Ishikawa (cell line): ENCODE data around the gene MYO1E.

Experiments used
- CEBPB ChIP-seq: IDR thresholded peaks from 2 replicates; pipeline ENCODE4 v1.6.1; 2012
- CREB1 ChIP-seq: IDR thresholded peaks from 2 replicates; pipeline ENCODE4 v1.6.1; 2012; ENCODE audit warnings: low read depth
- EGR1 ChIP-seq: IDR thresholded peaks from 2 replicates; pipeline ENCODE4 v1.6.1; 2012
- EP300 ChIP-seq: IDR thresholded peaks from 2 replicates; pipeline ENCODE4 v1.6.1; 2012; ENCODE audit warnings: borderline replicate concordance
- FOXM1 ChIP-seq: IDR thresholded peaks from 2 replicates; pipeline ENCODE4 v1.6.1; 2012; ENCODE audit warnings: low read depth, borderline replicate concordance
- NFIC ChIP-seq: IDR thresholded peaks from 2 replicates; pipeline ENCODE4 v1.6.1; 2012
- RAD21 ChIP-seq: IDR thresholded peaks from 2 replicates; pipeline ENCODE4 v1.6.1; 2012; ENCODE audit warnings: low read depth
- TAF1 ChIP-seq: IDR thresholded peaks from 2 replicates; pipeline ENCODE4 v1.6.1; 2012; ENCODE audit warnings: low read depth, mild to moderate bottlenecking
- TCF12 ChIP-seq: IDR thresholded peaks from 2 replicates; pipeline ENCODE4 v1.6.1; 2012; ENCODE audit warnings: low read depth
- TEAD4 ChIP-seq: IDR thresholded peaks from 2 replicates; pipeline ENCODE4 v1.6.1; 2012
- YY1 ChIP-seq: IDR thresholded peaks from 2 replicates; pipeline ENCODE4 v1.6.1; 2012; ENCODE audit warnings: low read depth
- ZBTB7A ChIP-seq: IDR thresholded peaks from 2 replicates; pipeline ENCODE4 v1.6.1; 2012; ENCODE audit warnings: low read depth
- TF ChIP-seq, protein P1 (sequence below): IDR thresholded peaks from 2 replicates; pipeline ENCODE4 v1.6.1; 2012; ENCODE audit warnings: low read depth, mild to moderate bottlenecking
- TF ChIP-seq, protein P2 (sequence below): IDR thresholded peaks from 2 replicates; pipeline ENCODE4 v1.6.1; 2012
- TF ChIP-seq, protein P3 (sequence below): IDR thresholded peaks from 2 replicates; pipeline ENCODE4 v1.6.1; 2012

The MYO1E gene

GRCh38 chr15:59367022-59367451 is 5.6 kb downstream of the MYO1E start:
- no peak for TF ChIP-seq TAF1
- no peak for TF ChIP-seq FOXM1
- no peak for TF ChIP-seq NFIC
- TF ChIP-seq, protein P1, sequence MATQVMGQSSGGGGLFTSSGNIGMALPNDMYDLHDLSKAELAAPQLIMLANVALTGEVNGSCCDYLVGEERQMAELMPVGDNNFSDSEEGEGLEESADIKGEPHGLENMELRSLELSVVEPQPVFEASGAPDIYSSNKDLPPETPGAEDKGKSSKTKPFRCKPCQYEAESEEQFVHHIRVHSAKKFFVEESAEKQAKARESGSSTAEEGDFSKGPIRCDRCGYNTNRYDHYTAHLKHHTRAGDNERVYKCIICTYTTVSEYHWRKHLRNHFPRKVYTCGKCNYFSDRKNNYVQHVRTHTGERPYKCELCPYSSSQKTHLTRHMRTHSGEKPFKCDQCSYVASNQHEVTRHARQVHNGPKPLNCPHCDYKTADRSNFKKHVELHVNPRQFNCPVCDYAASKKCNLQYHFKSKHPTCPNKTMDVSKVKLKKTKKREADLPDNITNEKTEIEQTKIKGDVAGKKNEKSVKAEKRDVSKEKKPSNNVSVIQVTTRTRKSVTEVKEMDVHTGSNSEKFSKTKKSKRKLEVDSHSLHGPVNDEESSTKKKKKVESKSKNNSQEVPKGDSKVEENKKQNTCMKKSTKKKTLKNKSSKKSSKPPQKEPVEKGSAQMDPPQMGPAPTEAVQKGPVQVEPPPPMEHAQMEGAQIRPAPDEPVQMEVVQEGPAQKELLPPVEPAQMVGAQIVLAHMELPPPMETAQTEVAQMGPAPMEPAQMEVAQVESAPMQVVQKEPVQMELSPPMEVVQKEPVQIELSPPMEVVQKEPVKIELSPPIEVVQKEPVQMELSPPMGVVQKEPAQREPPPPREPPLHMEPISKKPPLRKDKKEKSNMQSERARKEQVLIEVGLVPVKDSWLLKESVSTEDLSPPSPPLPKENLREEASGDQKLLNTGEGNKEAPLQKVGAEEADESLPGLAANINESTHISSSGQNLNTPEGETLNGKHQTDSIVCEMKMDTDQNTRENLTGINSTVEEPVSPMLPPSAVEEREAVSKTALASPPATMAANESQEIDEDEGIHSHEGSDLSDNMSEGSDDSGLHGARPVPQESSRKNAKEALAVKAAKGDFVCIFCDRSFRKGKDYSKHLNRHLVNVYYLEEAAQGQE: no peak
- TF ChIP-seq EGR1: no peak
- TF ChIP-seq RAD21: no peak
- TF ChIP-seq EP300: no peak
- no peak for TF ChIP-seq TEAD4
- TF ChIP-seq, protein P2, sequence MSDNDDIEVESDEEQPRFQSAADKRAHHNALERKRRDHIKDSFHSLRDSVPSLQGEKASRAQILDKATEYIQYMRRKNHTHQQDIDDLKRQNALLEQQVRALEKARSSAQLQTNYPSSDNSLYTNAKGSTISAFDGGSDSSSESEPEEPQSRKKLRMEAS: no peak
- no peak for TF ChIP-seq CEBPB
- TF ChIP-seq ZBTB7A: no peak
- no peak for TF ChIP-seq CREB1
- no peak for TF ChIP-seq TCF12
- TF ChIP-seq YY1: no peak
- TF ChIP-seq, protein P3, sequence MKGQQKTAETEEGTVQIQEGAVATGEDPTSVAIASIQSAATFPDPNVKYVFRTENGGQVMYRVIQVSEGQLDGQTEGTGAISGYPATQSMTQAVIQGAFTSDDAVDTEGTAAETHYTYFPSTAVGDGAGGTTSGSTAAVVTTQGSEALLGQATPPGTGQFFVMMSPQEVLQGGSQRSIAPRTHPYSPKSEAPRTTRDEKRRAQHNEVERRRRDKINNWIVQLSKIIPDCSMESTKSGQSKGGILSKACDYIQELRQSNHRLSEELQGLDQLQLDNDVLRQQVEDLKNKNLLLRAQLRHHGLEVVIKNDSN: no peak

- TF ChIP-seq CEBPB (no peak), ZBTB7A (no peak), YY1 (no peak), FOXM1 (no peak), NFIC (no peak), RAD21 (no peak), TCF12 (no peak), TAF1 (no peak), EP300 (no peak), EGR1 (no peak), TEAD4 (no peak), CREB1 (no peak)
- TF ChIP-seq, protein P3: no peak
- TF ChIP-seq, protein P2: no peak
- TF ChIP-seq, protein P1: no peak
Observed at GRCh38 chr15:59366333-59367021, 6.2 kb downstream of the MYO1E start.

DNA sequence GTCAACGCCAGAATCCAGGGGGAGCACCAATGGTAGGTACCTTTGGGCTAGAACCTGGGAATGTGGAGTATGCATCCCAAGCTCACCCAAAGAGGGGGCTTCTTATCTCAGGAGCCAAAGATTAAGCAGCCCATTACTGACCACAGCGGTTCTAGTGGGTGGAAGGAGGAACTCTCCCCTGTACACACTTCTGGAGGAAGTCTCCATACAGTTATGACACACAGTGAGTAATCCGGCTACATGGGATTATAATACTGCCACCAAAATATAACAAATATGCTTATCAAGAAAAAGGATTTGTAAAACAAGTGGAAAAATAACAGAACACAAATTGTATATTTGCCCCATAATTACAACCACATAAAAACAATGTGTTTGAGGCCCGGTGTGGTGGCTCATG is 8.4 kb downstream of the MYO1E start:
- TF ChIP-seq, protein P2: no peak
- no peak for TF ChIP-seq TAF1
- no peak for TF ChIP-seq EGR1
- no peak for TF ChIP-seq ZBTB7A
- no peak for TF ChIP-seq RAD21
- TF ChIP-seq CREB1: no peak
- no peak for TF ChIP-seq FOXM1
- TF ChIP-seq, protein P3: no peak
- no peak for TF ChIP-seq NFIC
- TF ChIP-seq, protein P1: no peak
- TF ChIP-seq CEBPB: no peak
- TF ChIP-seq EP300: no peak
- no peak for TF ChIP-seq TEAD4
- no peak for TF ChIP-seq YY1
- no peak for TF ChIP-seq TCF12
